PC-3 (cell line): ENCODE results near the gene WDFY4.

Experiments
- CTCF ChIP-seq: fragments of 300-600 bp; sonication (generic); conservative IDR thresholded peaks from 2 replicates; pipeline ENCODE4 v1.5.1; 2017; ENCODE audit warnings: antibody characterized with exemption, low read depth, mild to moderate bottlenecking, low read length
- EZH2 ChIP-seq: fragments of 300-600 bp; sonication (generic); IDR thresholded peaks from one replicate; pipeline ENCODE4 v1.6.1; 2017; ENCODE audit warnings: antibody characterized with exemption, mild to moderate bottlenecking, low read length; ENCODE audit not compliant: unreplicated experiment

GRCh38 chr10:49001870-49002672, 317.4 kb downstream of the WDFY4 start:
- no peak for TF ChIP-seq CTCF
- TF ChIP-seq EZH2, result no peak
